ENCODE data around the gene PRKAR2B.

DNA sequence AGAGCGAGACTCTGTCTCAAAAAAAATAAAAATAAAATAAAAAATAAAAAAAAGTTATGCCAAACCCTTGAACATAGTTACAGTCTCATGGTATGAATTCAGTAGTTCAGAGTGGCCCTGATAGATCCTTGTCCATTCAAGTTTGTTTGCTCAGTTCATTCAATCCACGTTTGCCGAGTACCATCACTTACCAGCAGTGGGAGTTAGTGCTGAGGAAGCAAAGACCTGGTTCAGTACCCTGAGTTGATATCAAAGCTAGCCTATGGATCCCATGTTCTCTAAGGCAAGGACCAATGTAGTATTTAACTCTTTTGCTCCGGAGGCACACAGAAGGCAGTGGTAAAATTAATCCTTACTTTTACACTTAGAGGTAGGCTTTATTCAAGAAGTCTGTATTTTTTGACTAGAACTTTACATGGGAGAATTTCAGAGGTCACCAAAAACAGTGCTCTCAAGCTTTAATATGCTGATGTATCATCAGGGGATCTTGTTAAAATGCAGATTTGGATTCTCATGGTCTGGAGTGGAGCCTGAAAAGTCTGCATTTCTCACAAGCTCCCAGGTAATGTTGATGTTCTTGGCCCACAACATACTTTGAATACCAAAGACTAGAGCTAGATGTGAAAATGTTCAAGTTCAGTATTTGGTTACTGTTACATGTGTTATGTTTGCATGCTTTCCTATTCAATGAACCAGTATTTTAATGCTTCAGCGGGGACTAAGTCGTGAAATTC, 86.1 kb downstream of the PRKAR2B start:
- no peak for TF ChIP-seq POLR2A (IDR thresholded peaks at IDR 0.05)
- TF ChIP-seq, protein P1, sequence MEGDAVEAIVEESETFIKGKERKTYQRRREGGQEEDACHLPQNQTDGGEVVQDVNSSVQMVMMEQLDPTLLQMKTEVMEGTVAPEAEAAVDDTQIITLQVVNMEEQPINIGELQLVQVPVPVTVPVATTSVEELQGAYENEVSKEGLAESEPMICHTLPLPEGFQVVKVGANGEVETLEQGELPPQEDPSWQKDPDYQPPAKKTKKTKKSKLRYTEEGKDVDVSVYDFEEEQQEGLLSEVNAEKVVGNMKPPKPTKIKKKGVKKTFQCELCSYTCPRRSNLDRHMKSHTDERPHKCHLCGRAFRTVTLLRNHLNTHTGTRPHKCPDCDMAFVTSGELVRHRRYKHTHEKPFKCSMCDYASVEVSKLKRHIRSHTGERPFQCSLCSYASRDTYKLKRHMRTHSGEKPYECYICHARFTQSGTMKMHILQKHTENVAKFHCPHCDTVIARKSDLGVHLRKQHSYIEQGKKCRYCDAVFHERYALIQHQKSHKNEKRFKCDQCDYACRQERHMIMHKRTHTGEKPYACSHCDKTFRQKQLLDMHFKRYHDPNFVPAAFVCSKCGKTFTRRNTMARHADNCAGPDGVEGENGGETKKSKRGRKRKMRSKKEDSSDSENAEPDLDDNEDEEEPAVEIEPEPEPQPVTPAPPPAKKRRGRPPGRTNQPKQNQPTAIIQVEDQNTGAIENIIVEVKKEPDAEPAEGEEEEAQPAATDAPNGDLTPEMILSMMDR (IDR thresholded peaks at IDR 0.05) = no peak

Data from lower leg skin (tissue), 3 donors.